ENCODE measurements around the gene WDR47. TPM values are rescaled to one million over a fixed set of nuclear protein-coding genes. Genes with fewer than 3 reads are reported as not detected.
"Not testable (repeated sequence)": the region's sequence is repeated elsewhere in the genome, so short reads cannot be mapped to it uniquely, and the experiment has no call there.

The WDR47 gene
- total RNA-seq, 1 donor from 2014 or later = 8.5 TPM

DNA sequence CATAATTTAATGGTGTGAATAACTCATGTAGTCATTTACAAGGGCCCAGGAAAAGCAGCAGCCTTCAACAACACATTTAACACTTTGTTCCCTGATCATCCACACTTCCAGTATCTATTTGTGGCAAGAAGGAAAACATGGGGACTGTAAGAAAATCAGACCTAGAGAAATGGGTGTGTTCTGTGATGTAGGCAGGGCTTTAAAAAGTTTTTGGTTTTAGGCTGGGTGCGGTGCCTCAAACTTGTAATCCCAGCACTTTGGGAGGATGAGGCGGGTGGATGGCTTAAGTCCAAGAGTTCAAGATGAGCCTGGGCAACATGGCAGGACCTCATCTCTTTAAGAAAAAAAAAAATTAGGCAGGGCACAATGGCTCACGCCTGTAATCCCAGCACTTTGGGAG is 14.2 kb upstream of the WDR47 start:
- intact Hi-C loops (cut with micrococcal nuclease) = no loop called here

DNA sequence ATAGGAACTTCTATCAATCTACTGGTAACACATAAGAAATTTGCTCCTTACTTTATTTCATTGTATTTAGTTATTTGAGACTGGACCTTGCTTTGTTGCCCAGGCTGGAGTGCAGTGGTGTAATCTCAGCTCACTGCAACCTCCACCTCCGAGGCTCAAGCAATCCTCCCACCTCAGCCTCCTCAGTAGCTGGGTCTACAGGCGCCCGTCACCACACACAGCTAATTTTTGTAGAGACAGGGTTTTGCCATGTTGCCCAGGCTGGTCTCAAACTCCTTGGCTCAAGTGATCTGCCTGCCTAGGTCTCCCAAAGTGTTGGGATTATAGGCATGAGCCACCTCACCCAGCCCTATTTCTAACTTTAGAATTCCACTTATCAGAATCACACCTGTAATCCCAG is 10.2 kb upstream of the WDR47 start:
- intact Hi-C loops (cut with micrococcal nuclease) = not testable (repeated sequence)

DNA sequence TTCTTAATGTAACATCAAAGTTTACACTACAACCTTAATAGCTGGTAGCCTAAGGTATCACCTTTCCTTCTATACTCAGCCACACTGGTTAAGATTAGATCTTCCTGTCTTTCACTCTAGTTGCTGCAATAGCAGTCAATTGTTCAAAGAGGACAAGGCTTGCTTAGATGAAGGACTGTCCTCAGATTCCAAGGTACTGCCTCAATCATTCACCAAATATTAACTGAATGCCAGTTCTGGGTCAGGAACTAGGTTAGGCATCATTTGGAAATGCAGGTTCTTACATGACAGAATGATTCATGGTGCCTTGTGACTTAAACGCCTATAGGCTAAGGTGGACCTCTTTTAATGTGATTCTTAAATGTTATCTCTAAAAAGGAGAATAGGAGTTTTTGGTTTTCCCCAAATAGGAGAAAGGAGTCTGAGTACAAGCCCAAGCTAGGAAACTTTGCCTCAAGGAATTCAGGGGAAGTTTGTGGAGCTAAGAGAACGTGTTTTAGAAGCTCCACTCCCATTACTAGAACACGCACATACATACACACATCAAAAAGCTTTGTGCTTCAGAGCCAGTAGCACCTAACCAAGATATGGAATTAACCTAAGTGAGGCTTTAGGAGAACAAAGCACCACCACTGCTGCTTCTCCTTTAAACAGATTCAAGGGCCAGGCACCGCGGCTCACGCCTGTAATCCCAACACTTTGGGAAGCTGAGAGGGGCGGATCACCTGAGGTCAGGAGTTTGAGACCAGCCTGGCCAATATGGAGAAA is 8.5 kb upstream of the WDR47 start:
- intact Hi-C loops (cut with micrococcal nuclease) = no loop called here

DNA sequence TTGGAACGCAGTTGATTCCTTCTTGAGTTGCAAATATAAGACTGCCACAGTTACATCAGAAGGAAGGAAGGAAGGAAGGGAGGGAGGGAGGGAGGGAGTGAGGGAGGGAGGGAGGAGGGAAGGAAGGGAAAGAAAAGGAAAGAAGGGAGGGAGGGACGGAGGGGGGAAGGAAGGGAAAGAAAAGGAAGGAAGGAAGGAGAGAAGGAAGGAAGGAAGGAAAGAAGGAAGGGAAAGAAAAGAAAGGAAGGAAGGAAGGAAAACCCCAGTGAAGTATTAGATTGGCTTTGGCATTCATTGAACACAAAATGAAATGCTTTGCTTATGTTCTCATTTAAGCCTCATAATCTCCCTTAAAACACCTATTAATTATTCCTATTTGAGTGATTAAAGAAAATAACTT is 6.4 kb upstream of the WDR47 start:
- intact Hi-C loops (cut with micrococcal nuclease) = no loop called here

DNA sequence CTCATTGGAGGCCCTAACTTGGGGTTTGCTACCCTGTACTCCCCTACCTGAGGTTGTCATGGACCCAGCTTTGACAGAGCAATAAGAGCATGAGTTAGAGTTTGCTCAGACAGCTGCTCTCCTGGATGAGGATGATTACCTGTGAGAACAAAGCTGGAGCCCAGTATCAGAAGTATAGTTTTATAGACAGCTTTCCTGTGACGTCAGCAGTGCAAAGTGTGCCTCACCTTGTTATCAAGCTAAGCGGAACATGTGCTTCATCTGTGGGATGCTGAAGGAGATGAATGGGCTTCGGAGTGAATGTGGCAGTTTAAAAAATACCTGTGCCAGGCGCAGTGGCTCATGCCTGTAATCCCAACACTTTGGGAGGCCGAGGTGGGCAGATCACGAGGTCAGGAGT is 5.4 kb upstream of the WDR47 start:
- intact Hi-C loops (cut with micrococcal nuclease) = no loop called here

DNA sequence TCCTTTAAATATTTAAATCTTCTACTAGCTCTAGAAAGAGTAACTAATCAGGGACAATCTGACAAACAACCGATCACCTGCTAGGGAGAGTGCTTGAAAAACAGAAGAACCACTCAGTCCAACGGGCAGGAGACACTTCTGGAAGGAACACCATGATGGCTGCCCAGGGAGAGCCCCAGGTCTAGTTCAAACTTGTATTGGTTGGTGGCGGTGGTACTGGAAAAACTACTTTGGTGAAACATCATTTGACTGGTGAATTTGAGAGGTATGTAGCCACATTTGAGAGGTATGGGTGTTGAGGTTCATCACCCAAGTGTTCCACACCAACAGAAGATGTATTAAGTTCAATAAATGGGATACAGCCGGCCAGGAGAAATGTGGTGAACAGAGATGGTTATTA is 4.8 kb upstream of the WDR47 start:
- intact Hi-C loops (cut with micrococcal nuclease) = no loop called here

DNA sequence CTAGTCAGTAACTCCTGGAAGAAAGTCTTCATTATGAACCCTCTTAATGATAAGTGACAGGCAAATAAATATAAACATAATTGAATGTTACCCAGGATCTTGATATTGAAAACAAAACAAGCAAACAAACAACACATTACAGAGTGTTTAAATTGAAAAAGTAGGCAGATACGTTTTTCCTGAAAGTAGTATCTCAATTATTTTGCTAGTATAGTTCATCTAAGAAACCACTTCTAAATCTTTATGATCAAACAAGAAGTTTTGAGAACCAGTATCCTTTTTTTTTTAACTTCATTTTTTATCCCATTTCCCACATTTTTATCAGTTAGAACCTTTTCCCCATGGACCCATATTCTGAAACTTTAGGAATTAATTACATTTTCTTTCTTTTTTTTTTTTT is 3.7 kb upstream of the WDR47 start:
- intact Hi-C loops (cut with micrococcal nuclease) = no loop called here

DNA sequence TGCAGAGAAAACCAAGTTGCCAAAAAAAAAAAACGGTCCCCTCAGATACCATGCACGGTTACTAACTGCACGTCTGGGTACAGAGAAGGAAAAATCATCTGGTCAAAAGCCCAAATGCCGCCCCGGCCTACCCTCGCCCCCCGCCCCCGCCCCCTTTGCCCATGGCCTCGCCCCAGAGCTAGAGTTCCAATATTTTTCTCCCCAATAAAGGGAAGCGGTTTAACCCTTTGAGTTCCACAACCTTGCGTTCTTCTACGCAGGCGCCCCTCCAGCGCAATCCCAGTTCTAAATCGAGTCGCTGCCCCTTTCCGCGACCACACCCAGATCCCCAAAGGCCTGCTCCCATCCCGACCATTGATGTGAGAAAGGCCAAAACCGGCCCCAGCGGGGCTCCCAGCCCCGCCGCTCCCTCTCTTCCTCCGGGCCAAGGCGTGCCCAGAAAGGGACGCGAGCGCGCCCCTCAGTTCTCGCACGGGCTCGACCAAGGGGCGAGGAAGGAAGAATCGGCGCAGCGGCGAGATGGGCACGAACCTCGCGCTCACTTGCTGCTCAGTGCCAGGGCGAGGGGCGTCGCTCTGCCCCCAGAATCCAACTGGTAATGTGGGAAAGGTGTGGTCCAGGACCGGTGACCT is 797 bp downstream of the WDR47 start:
- intact Hi-C loops (cut with micrococcal nuclease) = loop anchor here (1.0 to 5.0 kb wide), 3 partner anchors 34 to 294 kb away; partner anchors contain the start of genes GPSM2 and STXBP3

DNA sequence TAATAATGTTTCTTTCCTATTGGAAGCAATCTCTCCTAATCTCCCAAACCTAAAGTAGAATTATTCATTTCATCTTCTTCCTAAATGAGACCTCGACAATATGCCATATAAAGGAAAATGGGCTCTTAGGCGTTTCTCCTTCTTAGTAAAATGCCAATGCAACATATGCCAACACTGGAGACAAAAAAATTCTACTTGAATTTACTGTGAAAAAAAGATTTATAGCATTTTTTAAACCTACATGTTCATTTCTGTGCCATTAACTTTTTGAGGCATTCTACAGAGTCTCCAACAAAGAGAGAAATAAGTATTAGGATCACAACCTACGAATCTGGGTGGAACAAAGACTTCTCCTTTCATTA is 1.3 kb downstream of the WDR47 start:
- intact Hi-C loops (cut with micrococcal nuclease) = loop anchor here (2.0 to 5.0 kb wide), 2 partner anchors 164 to 293 kb away; partner anchors contain the start of genes GPSM2 and STXBP3

DNA sequence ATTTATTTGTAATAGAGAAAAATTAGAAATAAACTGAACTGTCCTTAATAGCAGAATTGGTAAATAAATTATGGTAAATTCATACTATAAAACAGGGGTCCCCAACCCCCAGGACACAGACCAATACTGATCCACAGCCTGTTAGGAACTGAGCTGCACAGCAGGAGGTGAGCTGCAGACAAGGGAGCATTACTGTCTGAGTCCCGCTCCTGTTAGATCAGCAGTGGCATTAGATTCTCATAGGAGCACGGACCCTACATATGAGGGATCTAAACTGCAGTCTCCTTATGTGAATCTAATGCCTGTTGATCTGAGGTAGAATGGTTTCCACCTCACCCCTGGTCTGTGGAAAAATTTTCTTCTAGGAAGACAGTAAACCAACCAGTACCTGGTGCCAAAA is 7.5 kb downstream of the WDR47 start:
- intact Hi-C loops (cut with micrococcal nuclease) = no loop called here

DNA sequence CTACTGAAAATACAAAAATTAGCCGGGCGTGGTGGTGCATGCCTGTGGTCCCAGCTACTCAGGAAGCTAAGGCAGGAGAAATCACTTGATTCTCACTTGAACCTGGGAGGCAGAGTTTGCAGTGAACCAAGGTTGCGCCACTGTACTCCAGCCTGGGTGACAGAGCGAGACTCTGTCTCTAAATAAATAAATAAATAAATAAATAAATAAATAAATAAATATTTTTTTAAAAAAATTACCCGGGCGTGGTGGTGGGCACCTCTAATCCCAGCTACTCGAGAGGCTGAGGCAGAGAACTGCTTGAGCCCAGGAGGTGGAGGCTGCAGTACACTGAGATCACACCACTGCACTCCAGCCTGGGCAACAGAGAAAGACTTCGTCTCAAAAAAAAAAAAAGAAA is 12.4 kb downstream of the WDR47 start:
- intact Hi-C loops (cut with micrococcal nuclease) = not testable (repeated sequence)

DNA sequence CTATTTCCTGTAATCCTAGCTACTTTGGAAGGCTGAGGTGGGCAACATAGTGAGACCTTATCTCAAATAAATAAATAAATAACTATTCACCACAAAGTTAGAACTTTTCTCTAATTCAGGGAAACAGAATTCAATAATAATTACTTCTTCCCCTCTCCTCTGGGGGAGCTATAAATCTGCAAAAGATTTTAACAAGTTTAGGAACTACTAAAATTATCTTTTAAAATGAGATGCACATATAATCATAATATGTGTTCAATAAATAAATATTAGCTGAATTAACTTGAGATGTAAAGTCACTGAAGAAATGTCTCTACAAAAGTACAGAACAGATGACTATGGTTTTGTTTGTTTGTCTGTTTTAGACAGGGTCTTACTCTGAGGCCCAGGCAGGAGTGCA is 14.1 kb downstream of the WDR47 start:
- intact Hi-C loops (cut with micrococcal nuclease) = no loop called here

DNA sequence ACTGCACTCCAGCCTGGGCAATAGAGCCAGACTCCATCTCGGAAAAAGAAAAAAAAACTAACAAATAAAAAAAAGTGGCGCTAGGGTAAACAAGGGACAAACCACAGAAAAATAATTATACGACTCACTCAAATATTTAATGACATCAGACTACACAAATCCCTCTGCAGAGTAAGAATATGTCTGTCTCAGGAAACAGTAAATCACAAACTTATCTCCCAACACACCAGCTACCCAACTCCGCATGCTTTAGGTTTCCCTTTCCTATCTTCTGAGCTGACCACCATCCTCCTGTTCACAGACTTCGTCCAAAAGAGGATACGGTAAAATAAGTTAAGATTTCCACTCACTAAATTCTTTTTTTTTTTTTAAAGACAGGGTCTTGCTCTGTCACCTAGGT is 16.2 kb downstream of the WDR47 start:
- intact Hi-C loops (cut with micrococcal nuclease) = no loop called here

DNA sequence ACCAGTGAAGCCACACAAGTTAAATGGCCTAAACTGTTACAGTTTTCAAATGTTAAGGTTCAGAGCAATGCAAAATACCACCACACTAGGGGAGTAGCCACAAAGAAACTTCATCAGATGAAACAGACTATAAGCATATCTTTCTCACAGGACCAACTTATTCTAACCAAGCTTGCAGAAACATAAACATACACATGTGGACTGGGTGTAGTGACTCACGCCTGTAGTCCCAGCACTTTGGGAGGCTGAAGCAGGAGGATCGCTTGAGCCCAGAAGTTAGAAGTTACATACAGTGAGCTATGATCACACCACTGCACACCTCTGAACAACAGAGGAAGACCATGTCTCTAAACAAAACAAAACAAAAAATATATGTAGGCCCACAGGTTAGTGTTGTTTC is 17.3 kb downstream of the WDR47 start:
- intact Hi-C loops (cut with micrococcal nuclease) = no loop called here

DNA sequence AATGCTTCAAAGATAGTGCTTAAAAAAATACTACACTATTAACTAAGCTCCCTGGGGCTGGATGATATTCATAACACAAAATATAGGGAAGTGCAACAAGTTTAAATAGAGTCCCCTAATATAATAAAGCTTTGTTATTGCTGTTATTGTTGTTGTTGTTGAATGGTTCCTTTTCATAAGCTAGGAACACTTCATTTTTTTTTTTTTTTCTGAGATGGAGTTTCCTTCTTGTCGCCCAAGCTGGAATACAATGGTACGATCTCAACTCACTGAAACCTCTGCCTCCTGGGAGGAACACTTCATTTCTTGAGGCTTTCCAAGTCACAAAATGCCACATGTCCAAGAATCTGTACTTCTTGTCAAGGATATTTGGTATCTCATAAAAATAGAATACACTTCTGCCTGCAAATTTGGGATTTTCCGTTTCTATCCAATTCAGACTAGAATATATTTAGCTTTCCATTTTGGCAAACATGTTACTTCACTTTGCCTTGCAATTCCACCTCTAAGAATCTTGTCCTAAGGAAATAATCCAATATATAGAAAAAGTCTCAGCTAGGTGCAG is 21.1 kb downstream of the WDR47 start:
- intact Hi-C loops (cut with micrococcal nuclease) = no loop called here

DNA sequence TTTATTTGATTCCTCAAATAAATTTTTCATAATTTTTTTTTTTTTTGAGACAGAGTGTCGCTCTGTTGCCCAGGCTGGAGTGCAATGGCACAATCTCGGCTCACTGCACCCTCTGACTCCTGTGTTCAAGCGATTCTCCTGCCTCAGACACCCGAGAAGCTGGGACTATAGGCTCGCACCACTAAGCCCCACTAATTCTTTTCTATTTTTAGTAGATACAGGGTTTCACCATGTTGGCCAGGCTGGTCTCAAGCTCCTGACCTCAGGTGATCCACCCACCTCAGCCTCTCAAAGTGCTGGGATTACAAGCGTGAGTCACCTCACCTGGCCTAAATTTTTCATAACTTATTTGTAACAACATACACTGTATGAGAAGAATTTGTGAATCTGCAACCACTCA is 24.2 kb downstream of the WDR47 start:
- intact Hi-C loops (cut with micrococcal nuclease) = not testable (repeated sequence)

DNA sequence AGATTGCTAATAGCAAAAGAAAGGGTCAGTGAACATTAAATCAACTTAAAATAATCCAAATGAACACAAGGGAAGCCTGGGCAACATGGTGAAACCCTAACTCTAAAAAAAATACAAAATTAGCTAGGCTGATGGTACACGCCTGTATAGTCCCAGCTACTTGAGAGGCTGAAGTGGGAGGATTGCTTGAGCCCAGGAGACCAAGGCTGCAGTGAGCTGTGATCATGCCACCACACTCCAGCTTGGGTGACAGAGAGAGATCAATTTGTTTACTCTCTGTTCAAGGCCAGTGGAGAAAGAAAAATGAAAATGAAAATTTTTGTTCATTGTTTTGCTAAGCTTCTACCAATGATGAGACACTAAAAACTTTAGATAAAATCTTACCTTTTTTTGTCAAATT is 24.8 kb downstream of the WDR47 start:
- intact Hi-C loops (cut with micrococcal nuclease) = no loop called here

DNA sequence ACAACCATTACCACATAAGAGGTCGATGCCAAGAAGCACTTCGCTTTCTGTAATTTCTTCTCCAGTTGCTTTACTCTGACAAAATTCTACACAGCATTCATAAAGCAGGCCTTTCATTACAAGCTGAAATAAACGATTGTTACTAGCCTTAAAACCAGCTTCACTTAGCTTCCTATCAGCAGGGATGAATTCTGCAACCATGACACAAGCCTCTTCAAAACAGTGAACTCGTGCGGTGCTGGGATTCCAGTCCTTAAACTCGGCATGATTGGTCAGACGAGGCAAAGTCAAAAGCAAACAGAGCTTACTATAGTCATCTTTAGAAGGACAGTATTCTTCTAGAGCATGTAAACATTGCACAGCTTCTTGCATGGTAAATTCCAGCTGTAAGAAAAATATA is 30.6 kb downstream of the WDR47 start:
- intact Hi-C loops (cut with micrococcal nuclease) = no loop called here

DNA sequence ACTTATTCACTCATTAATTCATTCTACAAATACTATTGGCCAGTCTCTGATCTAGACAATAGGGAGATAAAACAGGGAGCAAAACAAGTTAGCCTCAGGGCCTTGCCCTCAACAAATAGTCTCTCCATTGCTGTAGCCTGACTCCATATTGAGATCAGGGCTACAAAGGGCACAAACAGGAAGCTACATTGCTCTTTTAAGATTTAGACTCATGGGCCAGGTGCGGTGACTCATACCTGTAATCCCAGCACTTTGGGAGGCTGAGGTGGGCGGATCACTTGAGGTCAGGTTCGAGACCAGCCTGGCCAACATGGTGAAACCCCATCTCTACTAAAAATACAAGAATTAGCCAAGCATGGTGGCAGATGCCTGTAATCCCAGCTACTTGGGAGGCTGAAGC is 45.3 kb downstream of the WDR47 start:
- intact Hi-C loops (cut with micrococcal nuclease) = not testable (repeated sequence)

DNA sequence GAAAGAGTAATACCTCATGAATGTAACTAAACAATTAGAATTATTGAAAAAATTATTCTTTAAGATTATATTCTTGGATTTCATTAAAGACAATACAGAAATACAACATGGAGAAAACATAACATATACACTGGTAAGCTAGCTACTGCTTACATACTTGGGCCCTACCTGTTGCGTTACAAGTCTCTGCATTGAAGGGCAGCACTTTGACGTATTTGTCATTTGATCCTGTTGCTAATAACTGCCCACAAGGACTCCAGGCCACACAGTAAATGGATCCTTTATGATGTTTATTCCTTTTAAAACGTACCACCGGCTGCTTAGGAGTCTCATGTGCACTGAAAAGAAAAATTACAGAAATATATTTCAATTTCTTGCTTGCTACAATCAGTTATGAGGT is 58.8 kb downstream of the WDR47 start:
- intact Hi-C loops (cut with micrococcal nuclease) = no loop called here

DNA sequence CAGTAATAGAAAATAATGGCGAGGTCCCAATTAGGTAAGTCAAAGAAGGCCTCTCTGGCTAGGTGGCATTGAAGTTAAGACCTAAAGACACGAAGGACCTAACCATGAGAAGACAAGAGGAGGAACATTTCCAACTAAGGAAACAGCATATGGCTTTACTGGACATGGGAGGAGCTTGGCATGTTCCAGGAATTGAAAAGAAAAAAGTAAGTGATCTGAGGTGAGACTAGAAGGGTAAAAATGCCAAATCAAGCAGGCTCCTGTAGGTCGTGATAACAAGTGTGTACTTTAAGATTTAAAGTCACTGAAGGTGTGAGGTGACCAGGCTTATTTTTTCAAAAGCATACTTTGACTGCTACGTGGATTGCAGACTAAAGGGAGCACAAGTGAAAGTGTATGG is 65.2 kb downstream of the WDR47 start:
- intact Hi-C loops (cut with micrococcal nuclease) = no loop called here

DNA sequence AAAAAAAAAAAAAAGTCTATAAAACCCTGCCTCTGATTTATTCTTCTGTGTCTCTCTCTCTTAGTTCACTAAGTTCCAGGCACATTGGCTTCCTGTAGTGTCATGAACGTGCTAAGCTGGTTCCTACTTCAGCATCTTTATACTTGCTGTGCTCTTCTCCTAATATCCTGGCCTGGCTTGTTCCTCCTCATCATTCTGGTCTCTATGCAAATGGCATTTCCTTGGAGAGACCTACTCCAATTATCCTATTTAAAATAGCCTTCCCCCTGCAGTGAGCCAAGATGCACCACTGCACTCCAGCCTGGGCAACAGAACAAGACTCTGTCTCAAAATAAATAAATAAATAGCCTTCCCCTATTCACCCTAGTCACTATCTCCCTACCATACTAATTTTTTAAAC is 69.0 kb downstream of the WDR47 start:
- intact Hi-C loops (cut with micrococcal nuclease) = no loop called here

DNA sequence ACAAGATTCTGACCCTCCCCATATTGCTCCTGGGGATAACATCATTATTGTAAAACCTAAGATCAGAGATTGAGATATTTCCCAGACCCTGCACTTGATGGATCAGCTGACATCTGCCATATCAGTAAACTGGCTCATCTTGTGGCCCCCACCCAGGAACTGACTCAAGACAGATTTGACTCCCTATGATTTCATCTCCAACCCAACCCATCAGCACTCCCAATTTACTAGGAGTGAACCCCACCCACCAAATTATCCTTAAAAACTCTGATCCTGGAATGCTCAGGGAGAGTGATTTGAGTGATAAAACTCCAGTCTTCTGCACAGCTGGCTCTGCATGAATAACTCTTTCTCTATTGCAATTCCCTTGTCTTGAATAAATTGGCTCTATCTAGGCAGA is 72.6 kb downstream of the WDR47 start:
- intact Hi-C loops (cut with micrococcal nuclease) = no loop called here

All from T-helper 2 cell treated with Interferon-gamma antibody and Interleukin-4, amounts not matched to agents 100 ng/mL and 5 ng/mL, for 36 hours (primary cell).